H7 (cell line): Measurements from ENCODE around the gene SBF2. TPM values are rescaled to one million over a fixed set of nuclear protein-coding genes. Genes with fewer than 3 reads are reported as not detected.

Experiments used
- DNase-seq: peaks from one replicate; pipeline ENCODE4 v3.0.0; 2012
- H3K27me3 ChIP-seq: 2 replicates; pipeline ENCODE4 v1.6.0; 2011; ENCODE audit warnings: mild to moderate bottlenecking, low read length; ENCODE audit not compliant: control insufficient read depth, insufficient read depth
- H3K36me3 ChIP-seq: replicated peaks from 2 replicates; pipeline ENCODE4 v1.5.1; 2011; ENCODE audit warnings: low read length; ENCODE audit not compliant: control insufficient read depth, insufficient read depth
- H3K4me3 ChIP-seq: 2 replicates; pipeline ENCODE4 v1.5.1; 2011; ENCODE audit warnings: low read depth, mild to moderate bottlenecking, control low read depth, low read length, moderate library complexity; ENCODE audit not compliant: insufficient read depth
- total RNA-seq: library from RNA; depleted of rRNA; stranded (reverse); fragments of >200 nt; shearing (Covaris generic); gene quantifications from 2 replicates; pipeline ENCODE4 v1.2.3, GENCODE V29; 2014

The SBF2 gene
- total RNA-seq, 1 experiment from 2014 or later, result 34.5 TPM

DNA sequence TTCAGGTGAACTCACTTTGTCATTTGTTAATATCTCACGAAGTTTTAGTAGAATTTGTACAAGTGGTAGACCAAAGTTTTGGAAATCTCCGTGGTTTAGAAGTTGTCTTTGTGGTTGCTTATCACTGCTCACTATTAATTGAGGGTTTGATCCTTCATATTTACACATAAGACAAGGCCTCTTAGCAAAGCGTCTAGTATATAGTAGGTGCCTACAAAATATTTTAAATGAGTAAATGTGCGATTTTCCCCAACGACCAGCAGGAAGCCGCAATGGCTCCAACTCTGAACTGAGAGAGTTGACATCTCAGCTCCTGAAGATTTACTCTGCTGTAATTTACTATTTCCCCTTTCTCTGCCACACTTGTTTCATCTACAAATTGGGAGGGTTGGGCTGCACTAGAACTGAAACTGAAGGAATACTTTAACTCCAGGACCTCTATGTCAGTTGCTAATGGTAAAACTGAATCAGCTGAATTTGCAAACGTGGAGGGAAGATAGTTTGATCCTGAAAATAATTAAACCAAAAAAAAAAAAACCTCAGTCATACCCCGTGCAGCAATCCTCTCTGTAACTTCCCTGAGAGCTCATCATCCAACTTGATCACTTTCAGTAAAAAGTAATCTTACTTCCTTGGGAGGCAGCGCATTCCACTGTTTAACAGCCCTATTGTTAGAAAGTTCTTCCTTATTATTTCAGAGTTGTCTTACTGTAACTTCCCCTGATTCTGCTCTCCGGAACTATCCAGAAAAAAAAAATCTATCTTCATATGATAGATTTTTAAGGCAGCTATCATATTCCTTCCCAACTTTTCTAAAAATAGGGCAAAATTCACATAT, 1.3 kb upstream of the SBF2 start:
- no peaks in the 10 kb centered on the region for H3K27me3 ChIP-seq
- no peaks in the 10 kb centered on the region for H3K36me3 ChIP-seq
- peak overlapping the region; percentile 79 for H3K4me3 ChIP-seq
- DNase-seq, result peak; percentile 13

DNA sequence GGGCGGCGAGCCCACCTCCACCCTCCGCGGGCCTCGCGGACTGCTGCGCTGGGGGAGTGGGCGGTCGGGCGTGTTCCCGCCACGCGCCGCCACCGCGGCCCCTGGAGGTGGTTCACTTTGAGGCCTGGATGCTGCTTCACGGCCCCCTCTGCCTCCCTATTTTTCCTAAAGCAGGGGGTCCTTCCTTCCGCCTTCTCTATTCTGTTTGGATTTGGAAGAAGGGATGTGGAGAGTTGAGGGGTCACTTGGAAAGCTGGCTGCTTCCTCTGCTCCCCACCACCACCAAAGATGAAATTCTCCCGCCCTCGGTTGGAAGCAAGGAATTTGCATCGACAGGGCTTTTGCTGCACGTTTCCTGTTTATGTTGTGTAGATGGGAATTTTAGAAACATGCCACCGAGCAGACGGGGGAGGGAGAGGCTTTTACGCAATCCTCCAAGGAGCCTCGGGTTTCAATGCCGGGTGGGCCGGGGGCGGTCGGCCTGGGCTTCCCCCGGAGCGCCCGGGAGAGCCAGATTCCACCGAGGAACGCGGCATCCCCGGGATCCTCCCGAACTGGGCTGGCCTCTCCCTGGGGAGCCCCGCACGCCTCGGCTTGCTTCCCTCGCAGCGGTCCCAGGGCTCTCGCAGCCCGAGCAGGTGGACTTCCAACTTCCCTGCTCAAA, 403 bp upstream of the SBF2 start:
- Histone ChIP-seq H3K4me3 (peak overlapping the region; percentile 79), H3K36me3 (no peaks in the 10 kb centered on the region), H3K27me3 (no peaks in the 10 kb centered on the region)
- DNase-seq, result peak; percentile 83

DNA sequence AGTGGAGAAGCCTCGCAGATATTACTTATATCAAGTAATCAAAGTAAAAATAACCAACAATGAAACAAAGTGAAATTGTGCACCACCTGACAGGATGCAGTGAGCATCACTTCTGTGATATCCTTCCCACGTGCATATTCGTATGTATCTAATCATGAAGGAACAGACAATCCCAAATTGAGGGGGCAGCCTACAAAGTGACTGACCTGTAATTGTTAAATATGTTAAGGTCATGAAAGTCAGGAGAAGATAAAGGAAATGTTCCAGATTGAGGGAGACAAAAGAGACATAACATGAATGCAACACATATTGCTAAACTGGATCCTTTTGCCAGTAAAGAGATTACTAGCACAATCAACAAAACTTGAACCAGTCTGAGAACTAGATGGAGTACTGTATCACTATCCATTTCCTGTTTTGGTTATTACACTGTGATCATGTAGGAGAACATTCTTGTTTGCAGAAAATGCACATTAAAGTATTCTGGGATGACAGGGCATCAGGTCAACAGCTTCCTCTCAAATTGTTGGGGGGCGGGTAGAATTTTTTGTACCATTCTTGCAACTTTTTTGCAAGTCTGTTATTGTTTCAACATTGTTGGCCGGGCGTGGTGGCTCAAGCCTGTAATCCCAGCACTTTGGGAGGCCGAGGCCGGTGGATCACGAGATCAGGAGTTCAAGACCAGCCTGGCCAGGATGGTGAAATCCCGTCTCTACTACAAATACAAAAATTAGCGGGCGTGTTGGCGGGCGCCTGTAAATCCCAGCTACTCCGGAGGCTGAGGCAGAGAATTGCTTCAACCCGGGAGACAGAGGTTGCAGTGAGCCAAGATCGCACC, 2.0 kb downstream of the SBF2 start:
- no peaks in the 10 kb centered on the region for H3K27me3 ChIP-seq
- no peak for DNase-seq
- no peaks in the 10 kb centered on the region for H3K36me3 ChIP-seq
- no peak overlapping the region for H3K4me3 ChIP-seq

DNA sequence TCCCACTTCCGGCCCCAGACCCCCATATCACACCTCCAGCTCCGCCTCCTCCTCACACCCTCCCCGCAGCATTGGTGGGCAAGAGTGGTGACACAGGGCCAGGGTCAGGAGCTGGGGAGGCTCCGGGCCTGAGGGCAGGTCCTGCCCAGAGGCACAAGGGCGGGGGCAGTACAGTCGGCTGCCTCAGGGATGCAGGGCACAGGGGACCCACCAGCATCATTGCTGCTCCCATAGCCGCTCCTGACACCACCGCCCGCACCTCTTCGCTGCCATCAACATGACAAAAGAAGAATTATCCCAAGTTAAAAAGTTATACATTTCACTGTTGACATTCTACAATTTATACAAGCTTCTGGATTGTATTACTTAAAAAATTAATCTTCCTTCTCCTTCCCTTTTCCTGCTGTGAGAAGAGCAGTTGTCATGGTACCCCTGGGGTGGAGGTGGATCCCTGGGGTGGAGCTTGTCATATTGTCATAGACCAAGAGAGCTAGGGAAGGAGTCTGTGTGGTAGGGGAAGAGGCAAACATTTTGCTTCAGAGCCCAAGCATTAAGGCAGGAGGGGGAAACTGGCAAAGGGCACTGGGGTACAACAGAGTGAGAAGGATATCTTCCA, 4.1 kb downstream of the SBF2 start:
- no peaks in the 10 kb centered on the region for H3K36me3 ChIP-seq
- H3K4me3 ChIP-seq, result no peak overlapping the region
- H3K27me3 ChIP-seq, result no peaks in the 10 kb centered on the region
- DNase-seq, result peak; percentile 36

DNA sequence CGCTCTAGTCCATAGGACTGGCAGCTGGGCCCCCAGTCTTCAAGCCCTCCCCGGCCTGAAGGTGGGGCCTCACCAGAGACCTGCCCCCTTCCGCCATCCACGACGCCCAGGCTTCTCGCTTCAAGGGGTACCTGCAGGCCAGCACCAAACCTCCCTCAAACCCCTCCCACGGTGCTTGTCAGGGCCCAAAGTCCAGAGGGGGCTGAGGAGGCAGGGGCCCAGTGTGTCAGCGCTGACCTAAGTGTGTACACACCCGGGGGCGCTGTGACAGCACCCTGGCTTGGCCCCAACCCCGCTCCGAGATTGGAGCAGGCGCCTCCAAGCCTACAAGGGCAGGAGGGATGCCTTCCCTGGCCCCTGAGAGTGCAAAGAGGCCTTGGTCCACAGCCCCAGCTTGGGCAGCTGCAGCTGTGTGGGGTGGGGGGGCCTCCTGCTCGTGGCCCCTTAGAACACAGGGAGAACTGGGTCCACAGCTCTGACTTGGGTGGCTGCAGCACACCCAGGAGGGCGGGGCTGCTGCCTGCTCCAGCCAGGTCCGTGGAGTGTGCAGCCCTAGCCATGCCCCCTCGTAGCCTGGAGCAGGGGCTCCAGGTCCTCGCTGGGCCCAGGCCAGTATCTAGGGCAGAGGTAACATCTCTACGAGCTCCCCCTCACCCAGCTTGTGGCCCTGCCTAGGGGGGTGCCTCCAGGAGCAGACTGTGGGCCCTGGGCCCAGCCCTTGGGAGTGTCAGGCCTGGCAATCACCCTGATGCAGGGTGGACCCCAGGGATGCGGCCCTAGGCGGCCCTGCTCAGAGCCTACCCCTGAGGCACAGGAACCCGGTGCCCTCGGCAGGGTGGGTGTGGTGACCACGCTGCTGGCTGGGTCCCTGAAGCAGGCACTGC, 4.9 kb downstream of the SBF2 start:
- Histone ChIP-seq H3K36me3 (no peaks in the 10 kb centered on the region), H3K27me3 (no peaks in the 10 kb centered on the region), H3K4me3 (no peak overlapping the region)
- peak; percentile 23 for DNase-seq

DNA sequence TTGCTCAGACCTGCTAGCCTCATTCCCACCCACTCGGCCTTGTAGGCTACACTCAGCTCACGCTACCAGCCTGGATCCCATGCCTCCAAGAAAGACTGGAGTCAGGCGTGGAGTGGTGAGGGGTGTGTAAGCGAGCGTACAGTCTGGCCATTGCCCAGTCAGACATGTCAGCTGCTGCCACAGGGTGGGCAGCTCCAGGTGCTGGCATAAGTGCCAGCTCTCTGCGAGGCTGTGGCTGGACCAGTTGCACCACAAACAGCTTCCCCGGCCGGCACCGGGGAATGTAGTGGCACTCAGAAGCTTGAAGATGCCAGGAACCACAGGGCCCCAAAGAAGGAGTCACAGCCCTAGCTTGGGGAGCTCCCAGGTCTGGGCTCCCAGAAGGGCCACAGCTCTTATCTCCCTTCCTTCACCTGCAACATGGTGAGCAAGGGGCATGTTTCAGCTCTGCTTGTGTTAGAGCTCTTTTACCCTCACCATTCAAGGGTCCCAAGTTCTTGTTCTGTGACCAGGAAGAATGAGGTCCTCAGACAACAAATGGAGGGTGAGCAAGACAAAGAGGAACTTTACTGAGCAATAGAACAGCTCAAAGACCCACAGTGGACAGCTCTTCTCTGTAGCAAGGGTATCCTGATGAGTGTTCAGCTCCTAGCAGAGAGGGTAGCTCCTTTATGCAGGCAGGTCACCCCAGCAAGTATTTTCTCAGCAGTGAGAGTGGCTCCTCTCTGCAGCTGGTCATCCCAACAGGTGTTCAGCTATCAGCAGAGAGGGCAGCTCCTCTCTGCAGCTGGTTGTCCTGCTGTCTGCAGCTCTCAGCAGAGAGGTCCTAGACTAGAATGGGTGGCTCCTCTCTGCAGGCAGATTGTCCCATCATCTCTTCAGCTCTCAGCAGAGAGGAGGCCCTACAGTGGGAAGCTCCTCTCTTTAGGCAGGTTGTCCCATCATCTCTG, 6.0 kb downstream of the SBF2 start:
- DNase-seq, result no peak
- no peaks in the 10 kb centered on the region for H3K36me3 ChIP-seq
- no peak overlapping the region for H3K4me3 ChIP-seq
- H3K27me3 ChIP-seq, result no peaks in the 10 kb centered on the region

DNA sequence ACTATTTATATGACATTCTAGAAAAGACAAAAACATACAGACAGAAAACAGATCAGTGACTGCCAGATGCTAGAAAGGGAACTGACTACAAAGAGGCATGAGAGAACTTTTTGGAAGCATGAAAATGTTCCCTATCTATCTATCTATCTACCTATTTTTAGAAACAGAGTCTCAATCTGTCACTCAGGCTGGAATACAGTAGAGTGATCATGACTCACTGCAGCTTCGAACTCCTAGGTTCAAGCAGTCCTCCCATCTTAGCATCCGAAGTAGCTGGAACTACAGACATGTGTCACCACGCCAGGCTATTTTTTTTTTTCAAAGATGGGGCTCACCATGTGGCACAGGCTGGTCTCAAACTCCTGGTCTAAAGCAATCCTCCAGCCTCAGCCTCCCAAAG, 6.9 kb downstream of the SBF2 start:
- Histone ChIP-seq H3K4me3 (no peak overlapping the region), H3K27me3 (no peaks in the 10 kb centered on the region), H3K36me3 (no peaks in the 10 kb centered on the region)
- no peak for DNase-seq

DNA sequence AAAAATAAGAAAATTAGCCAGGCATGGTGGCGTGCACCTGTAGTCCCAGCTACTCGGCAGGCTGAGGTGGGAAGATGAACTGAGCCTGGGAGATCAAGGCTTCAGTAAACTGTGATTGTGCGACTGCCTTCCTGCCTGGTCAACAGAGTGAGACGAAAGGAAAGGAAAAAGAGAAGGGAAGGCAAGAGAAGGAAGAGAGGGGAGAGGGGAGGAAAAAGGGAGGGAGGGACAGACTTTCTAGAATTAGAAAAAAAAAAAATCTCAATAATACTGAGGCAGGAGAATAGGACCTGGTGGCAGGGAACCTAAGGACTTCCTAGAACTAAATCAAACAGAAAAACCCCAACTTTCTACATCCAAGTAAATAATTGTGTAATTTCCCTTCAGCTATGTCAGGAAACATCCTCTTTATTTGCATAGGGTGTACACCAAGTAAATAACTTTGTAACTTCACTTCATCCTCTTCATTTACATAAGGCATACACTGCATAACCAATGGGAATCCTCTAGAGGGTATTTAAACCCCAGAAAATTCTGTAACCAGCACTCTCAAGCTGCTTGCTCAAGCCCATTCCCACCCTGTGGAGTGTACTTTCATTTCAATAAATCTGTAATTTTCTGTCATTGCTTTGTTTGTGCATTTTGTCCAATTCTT, 8.7 kb downstream of the SBF2 start:
- DNase-seq, result no peak
- H3K36me3 ChIP-seq, result no peaks in the 10 kb centered on the region
- no peaks in the 10 kb centered on the region for H3K27me3 ChIP-seq
- H3K4me3 ChIP-seq, result no peak overlapping the region

DNA sequence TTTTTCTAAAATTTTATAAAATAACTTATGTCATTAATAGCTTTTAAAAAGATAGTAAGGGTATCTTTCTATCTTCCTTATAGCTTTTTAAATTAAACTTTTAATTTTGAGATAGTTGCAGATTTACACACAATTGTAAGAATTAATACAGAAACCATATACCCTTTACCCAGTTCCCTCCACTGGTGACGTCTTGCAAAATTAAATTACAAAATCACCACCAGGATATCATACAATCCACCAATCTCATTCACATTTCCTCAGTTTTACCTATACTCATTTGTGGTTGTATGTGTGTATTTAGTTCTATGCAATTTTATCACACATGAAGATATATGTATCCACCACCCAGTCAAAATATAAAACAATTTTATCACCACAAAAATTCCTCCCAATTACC, 10.0 kb downstream of the SBF2 start:
- H3K27me3 ChIP-seq, result no peaks in the 10 kb centered on the region
- no peak for DNase-seq
- H3K4me3 ChIP-seq, result no peak overlapping the region
- H3K36me3 ChIP-seq, result no peaks in the 10 kb centered on the region

DNA sequence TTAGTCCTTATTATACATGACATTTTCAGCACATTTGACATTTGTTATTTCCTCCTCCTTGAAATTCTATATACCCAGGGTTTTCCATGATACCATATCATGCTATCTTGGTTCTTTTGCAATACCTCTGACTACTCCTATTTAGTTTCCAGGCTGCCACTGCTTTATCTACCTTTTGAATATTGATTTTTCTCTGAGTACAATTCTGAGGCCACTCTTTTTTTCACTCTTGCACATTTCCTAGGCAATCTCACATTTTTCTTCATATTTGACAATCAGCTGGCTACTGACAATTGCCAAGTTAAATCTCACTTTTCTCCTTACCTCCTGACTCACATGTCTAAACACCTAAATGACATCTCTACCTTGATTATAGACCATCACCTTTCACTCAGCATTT, 11.9 kb downstream of the SBF2 start:
- no peaks in the 10 kb centered on the region for H3K27me3 ChIP-seq
- no peak for DNase-seq
- no peaks in the 10 kb centered on the region for H3K36me3 ChIP-seq
- H3K4me3 ChIP-seq, result no peak overlapping the region

DNA sequence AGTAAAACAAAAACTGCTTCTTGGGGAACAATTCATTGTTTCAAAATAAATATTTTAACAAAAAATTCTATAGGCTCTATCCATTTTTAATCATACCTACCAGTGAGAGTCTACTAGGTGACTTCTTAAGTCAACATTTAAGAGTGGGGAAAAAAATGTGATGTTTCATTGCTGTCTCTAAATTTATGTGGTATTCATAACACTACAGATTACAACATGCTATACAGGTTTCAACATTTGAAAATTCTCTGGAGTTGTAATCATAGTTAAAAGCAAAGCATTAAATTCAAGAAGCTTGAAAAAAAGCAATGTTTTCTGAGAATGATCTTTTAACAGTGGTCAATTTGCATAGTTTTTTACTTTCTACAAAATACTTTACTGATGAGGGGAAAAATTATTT, 18.3 kb downstream of the SBF2 start:
- H3K27me3 ChIP-seq, result no peaks in the 10 kb centered on the region
- no peaks in the 10 kb centered on the region for H3K36me3 ChIP-seq
- no peak for DNase-seq

DNA sequence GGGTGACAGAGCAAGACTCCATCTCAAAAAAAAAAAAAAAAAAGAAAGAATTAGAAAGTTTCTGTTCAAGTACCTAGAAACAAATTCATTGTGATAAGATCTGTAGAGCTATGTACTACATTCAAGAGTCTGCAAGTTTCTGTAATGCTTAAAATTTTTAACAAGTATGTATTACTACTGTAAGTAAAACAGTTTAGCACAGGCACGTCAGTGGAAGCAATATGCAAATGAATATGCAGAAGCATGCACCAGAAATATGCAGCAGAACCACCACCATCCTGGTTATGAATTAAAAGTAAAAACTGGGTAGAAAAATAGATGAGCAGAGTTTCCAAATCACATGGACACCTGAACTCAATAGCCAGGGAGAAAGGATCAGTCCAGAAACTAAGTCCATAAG, 19.3 kb downstream of the SBF2 start:
- no peak for DNase-seq
- Histone ChIP-seq H3K4me3 (no peak overlapping the region), H3K27me3 (no peaks in the 10 kb centered on the region), H3K36me3 (no peaks in the 10 kb centered on the region)

More for the DNA sequence above, 18.3 kb downstream of the SBF2 start:
- no peak overlapping the region for H3K4me3 ChIP-seq
